IPS DF 6.9 (cell line): ENCODE measurements around the gene MGAT2.
"Not testable (repeated sequence)": the region's sequence is repeated elsewhere in the genome, so short reads cannot be mapped to it uniquely, and the experiment has no call there.

Experiments
- DNase-seq: peaks from one replicate; pipeline ENCODE4 v3.0.0-alpha.2; 2013; ENCODE audit warnings: low read depth, low spot score
- H3K27ac ChIP-seq: one replicate; pipeline ENCODE4 v1.5.1; 2013; ENCODE audit warnings: low read length, control low read depth
- H3K27me3 ChIP-seq: 2 replicates; pipeline ENCODE4 v1.6.1; 2013; ENCODE audit warnings: mild to moderate bottlenecking, low read length; ENCODE audit not compliant: control insufficient read depth, insufficient read depth
- H3K36me3 ChIP-seq: 2 replicates; pipeline ENCODE4 v1.6.1; 2013; ENCODE audit warnings: low read length; ENCODE audit not compliant: control insufficient read depth, insufficient read depth
- H3K4me1 ChIP-seq: 2 replicates; pipeline ENCODE4 v1.6.1; 2013; ENCODE audit warnings: low read length; ENCODE audit not compliant: control insufficient read depth, insufficient read depth
- H3K4me3 ChIP-seq: 2 replicates; pipeline ENCODE4 v1.5.1; 2013; ENCODE audit warnings: mild to moderate bottlenecking, low read length
- H3K9me3 ChIP-seq: 2 replicates; pipeline ENCODE4 v1.6.1; 2013; ENCODE audit warnings: low read length, inconsistent platforms; ENCODE audit not compliant: control insufficient read depth, insufficient read depth
- WGBS: extraction: QIAGEN DNeasy Blood & Tissue Kit; methylation state at CpG from one replicate; pipeline ENCODE4 v1.1.7; 2013; ENCODE audit warnings: mixed read lengths, missing lambda C conversion rate; ENCODE audit not compliant: insufficient read length, insufficient coverage; 5-methylcytosine and 5-hydroxymethylcytosine counted together

The MGAT2 gene

GRCh38 chr14:49620182-49621113, at the start of gene MGAT2, which contains the start of gene RPL36AL:
Gene MGAT2, plus strand, starts transcription at chr14:49620799. Its CDS starts 470 bp downstream, at chr14:49621269.
Gene RPL36AL, minus strand, starts transcription at chr14:49620626. Its CDS starts 1,522 bp downstream, at chr14:49619104.
- H3K4me1 ChIP-seq: no peaks in the 10 kb centered on the region; the same call in none of the 2 replicates

GRCh38 chr14:49574038-49574437, 46.6 kb upstream of the MGAT2 start:
- no peak overlapping the region for H3K27ac ChIP-seq
- no peak overlapping the region for H3K4me3 ChIP-seq
- no peaks in the 10 kb centered on the region for H3K27me3 ChIP-seq
- peaks cover 6% of the 10 kb centered on the region; the same call in 1 of the 2 replicates for H3K36me3 ChIP-seq
- DNase-seq: no peak
- H3K4me1 ChIP-seq: no peaks in the 10 kb centered on the region
- H3K9me3 ChIP-seq: no peaks in the 10 kb centered on the region
- whole genome bisulfite sequencing: no CpG with 5 or more reads among the region's 5 CpGs

More at GRCh38 chr14:49620182-49621113, at the start of gene MGAT2, which contains the start of gene RPL36AL:
- peak within 1 kb of the TSS; percentile 82 for H3K4me3 ChIP-seq
- no peaks in the 10 kb centered on the region; the same call in 1 of the 2 replicates for H3K36me3 ChIP-seq
- DNase-seq: peak; percentile 97
- no peaks in the 10 kb centered on the region for H3K9me3 ChIP-seq
- no peaks in the 10 kb centered on the region for H3K27me3 ChIP-seq
- WGBS: no CpG with 5 or more reads among the region's 85 CpGs
- H3K27ac ChIP-seq: no peak within 1 kb of the TSS

GRCh38 chr14:49578141-49578540, 42.5 kb upstream of the MGAT2 start:
- 100% methylated on average over 1 of the region's 1 CpG for WGBS

GRCh38 chr14:49579841-49580240, 40.8 kb upstream of the MGAT2 start:
- no CpG with 5 or more reads among the region's 2 CpGs for WGBS
- H3K4me3 ChIP-seq: no peak overlapping the region
- no peaks in the 10 kb centered on the region for H3K27me3 ChIP-seq
- DNase-seq: no peak
- no peak overlapping the region for H3K27ac ChIP-seq
- H3K9me3 ChIP-seq: no peaks in the 10 kb centered on the region
- H3K36me3 ChIP-seq: peaks cover 22% of the 10 kb centered on the region
- peaks cover 4% of the 10 kb centered on the region; the same call in 1 of the 2 replicates for H3K4me1 ChIP-seq

More at GRCh38 chr14:49578141-49578540, 42.5 kb upstream of the MGAT2 start:
- Histone ChIP-seq H3K27ac (no peak overlapping the region), H3K27me3 (no peaks in the 10 kb centered on the region), H3K4me1 (peaks cover 1% of the 10 kb centered on the region; the same call in 1 of the 2 replicates), H3K4me3 (no peak overlapping the region), H3K9me3 (no peaks in the 10 kb centered on the region), H3K36me3 (peaks cover 12% of the 10 kb centered on the region; the same call in 1 of the 2 replicates)
- no peak for DNase-seq

GRCh38 chr14:49581209-49582112, 39.1 kb upstream of the MGAT2 start:
- no peak overlapping the region for H3K27ac ChIP-seq
- DNase-seq: no peak
- no CpG with 5 or more reads among the region's 9 CpGs for WGBS
- H3K27me3 ChIP-seq: no peaks in the 10 kb centered on the region
- H3K9me3 ChIP-seq: no peaks in the 10 kb centered on the region
- peaks cover 22% of the 10 kb centered on the region for H3K36me3 ChIP-seq
- H3K4me1 ChIP-seq: peaks cover 4% of the 10 kb centered on the region; the same call in 1 of the 2 replicates
- no peak overlapping the region for H3K4me3 ChIP-seq

- Histone ChIP-seq H3K27ac (no peak overlapping the region), H3K4me1 (peaks cover 4% of the 10 kb centered on the region; the same call in 1 of the 2 replicates), H3K9me3 (no peaks in the 10 kb centered on the region), H3K4me3 (no peak overlapping the region), H3K36me3 (peaks cover 20% of the 10 kb centered on the region), H3K27me3 (no peaks in the 10 kb centered on the region)
- 100% methylated on average over 1 of the region's 4 CpGs for WGBS
- DNase-seq: no peak
These were observed 38.3 kb upstream of the MGAT2 start for GRCh38 chr14:49582113-49582977.

GRCh38 chr14:49583629-49584028, 37.0 kb upstream of the MGAT2 start:
- H3K27me3 ChIP-seq: no peaks in the 10 kb centered on the region
- H3K36me3 ChIP-seq: peaks cover 17% of the 10 kb centered on the region
- H3K27ac ChIP-seq: no peak overlapping the region
- H3K4me1 ChIP-seq: peaks cover 4% of the 10 kb centered on the region; the same call in 1 of the 2 replicates
- no peak for DNase-seq
- H3K9me3 ChIP-seq: no peaks in the 10 kb centered on the region
- H3K4me3 ChIP-seq: no peak overlapping the region
- WGBS: no CpG with 5 or more reads among the region's 6 CpGs

GRCh38 chr14:49584058-49584457, 36.5 kb upstream of the MGAT2 start:
- no peak for DNase-seq
- peaks cover 17% of the 10 kb centered on the region for H3K36me3 ChIP-seq
- H3K27ac ChIP-seq: no peak overlapping the region
- H3K27me3 ChIP-seq: no peaks in the 10 kb centered on the region
- no CpG with 5 or more reads among the region's 11 CpGs for WGBS
- H3K4me1 ChIP-seq: peaks cover 4% of the 10 kb centered on the region; the same call in 1 of the 2 replicates
- H3K9me3 ChIP-seq: no peaks in the 10 kb centered on the region
- H3K4me3 ChIP-seq: peak overlapping the region; percentile 21; the same call in 1 of the 2 replicates

- Histone ChIP-seq H3K36me3 (peaks cover 17% of the 10 kb centered on the region), H3K4me3 (peak overlapping the region; percentile 72; the same call in 1 of the 2 replicates)
- H3K27me3 ChIP-seq, H3K9me3 ChIP-seq, DNase-seq, H3K27ac ChIP-seq, H3K4me1 ChIP-seq: not testable (repeated sequence)
- no CpG with 5 or more reads among the region's 32 CpGs for WGBS
These were observed 35.5 kb upstream of the MGAT2 start for GRCh38 chr14:49584981-49585640.
